Measurements from ENCODE around the gene LHFPL5. TPM values are rescaled to one million over a fixed set of nuclear protein-coding genes. Genes with fewer than 3 reads are reported as not detected.

LHFPL5 gene
- total RNA-seq, 1 donor from 2014 or later: not detected

DNA sequence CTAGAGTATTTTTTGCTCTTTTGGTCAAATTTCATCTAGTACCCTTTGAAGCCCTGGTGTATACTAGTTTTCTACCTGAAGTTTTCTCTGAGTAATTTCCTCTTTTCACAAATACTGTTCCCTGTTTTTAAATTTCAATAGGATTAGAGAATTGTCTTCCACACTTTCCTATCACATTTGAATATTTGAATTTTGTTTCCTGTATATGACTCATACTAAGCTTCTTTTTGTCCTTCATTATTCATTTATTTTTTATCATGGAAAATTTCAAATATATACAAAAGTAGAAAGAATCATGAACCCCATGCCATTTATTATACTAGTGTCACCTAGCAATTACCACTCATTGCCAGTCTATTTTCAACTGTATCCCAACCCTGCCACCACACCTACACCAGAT, 52.7 kb downstream of the LHFPL5 start:
- Histone ChIP-seq H3K9me3 (no peaks in the 10 kb centered on the region), H3K27ac (no peak overlapping the region), H3K27me3 (ENCODE audit: low read depth) (no peaks in the 10 kb centered on the region), H3K36me3 (peaks cover 65% of the 10 kb centered on the region), H3K4me3 (no peak overlapping the region), H3K4me1 (no peaks in the 10 kb centered on the region)
- no peak for ATAC-seq
- TF ChIP-seq, protein P1, sequence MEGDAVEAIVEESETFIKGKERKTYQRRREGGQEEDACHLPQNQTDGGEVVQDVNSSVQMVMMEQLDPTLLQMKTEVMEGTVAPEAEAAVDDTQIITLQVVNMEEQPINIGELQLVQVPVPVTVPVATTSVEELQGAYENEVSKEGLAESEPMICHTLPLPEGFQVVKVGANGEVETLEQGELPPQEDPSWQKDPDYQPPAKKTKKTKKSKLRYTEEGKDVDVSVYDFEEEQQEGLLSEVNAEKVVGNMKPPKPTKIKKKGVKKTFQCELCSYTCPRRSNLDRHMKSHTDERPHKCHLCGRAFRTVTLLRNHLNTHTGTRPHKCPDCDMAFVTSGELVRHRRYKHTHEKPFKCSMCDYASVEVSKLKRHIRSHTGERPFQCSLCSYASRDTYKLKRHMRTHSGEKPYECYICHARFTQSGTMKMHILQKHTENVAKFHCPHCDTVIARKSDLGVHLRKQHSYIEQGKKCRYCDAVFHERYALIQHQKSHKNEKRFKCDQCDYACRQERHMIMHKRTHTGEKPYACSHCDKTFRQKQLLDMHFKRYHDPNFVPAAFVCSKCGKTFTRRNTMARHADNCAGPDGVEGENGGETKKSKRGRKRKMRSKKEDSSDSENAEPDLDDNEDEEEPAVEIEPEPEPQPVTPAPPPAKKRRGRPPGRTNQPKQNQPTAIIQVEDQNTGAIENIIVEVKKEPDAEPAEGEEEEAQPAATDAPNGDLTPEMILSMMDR (IDR thresholded peaks at IDR 0.05): no peak
- DNase-seq: no peak
- intact Hi-C loops (cut with DNase I): no loop called here

DNA sequence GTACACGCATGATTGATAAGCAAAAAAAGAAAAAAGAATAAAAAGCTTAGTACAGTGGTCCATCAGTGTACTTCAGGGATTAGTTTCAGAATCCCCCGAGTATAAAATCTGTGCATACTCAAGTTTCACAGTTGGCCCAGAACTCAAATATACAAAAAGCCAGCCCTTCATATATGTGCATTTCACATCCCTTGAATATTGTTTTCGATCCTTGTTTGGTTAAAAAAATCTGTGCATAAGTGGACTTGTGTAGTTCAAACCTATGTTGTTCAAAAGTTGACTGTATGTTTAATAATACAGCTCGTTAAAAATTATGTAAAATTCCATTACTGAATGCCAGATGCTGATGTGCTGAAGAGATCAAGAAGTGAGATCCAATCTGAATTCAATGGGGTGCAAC, 54.2 kb downstream of the LHFPL5 start:
- Histone ChIP-seq H3K27ac (no peak overlapping the region), H3K9me3 (no peaks in the 10 kb centered on the region), H3K36me3 (peaks cover 55% of the 10 kb centered on the region), H3K27me3 (ENCODE audit: low read depth) (no peaks in the 10 kb centered on the region), H3K4me1 (no peaks in the 10 kb centered on the region), H3K4me3 (no peak overlapping the region)
- ATAC-seq (no peak), DNase-seq (no peak)
- intact Hi-C loops (cut with DNase I): no loop called here
- TF ChIP-seq, protein P1 (IDR thresholded peaks at IDR 0.05): no peak

Other genes with a start within 250 kb of the LHFPL5 start
- gene FKBP5, start 116.4 kb upstream of the LHFPL5 start, total RNA-seq: 128 TPM
- not detected for gene ARMC12, start 68.3 kb upstream of the LHFPL5 start, total RNA-seq
- not detected for gene CLPSL2, start 28.8 kb upstream of the LHFPL5 start, total RNA-seq
- not detected for gene CLPSL1, start 24.3 kb upstream of the LHFPL5 start, total RNA-seq
- gene CLPS, start 8.0 kb upstream of the LHFPL5 start, total RNA-seq: not detected
- 30.9 TPM for gene SRPK1, start 115.7 kb downstream of the LHFPL5 start, total RNA-seq
- 1.2 TPM for gene SLC26A8, start 219.3 kb downstream of the LHFPL5 start, total RNA-seq
- 67.9 TPM for gene MAPK14, start 222.5 kb downstream of the LHFPL5 start, total RNA-seq